ENCODE results near the gene MOSPD2. TPM values are rescaled to one million over a fixed set of nuclear protein-coding genes. Genes with fewer than 3 reads are reported as not detected.

MOSPD2 gene
- total RNA-seq, 1 donor from 2014 or later: 10.2 TPM

DNA sequence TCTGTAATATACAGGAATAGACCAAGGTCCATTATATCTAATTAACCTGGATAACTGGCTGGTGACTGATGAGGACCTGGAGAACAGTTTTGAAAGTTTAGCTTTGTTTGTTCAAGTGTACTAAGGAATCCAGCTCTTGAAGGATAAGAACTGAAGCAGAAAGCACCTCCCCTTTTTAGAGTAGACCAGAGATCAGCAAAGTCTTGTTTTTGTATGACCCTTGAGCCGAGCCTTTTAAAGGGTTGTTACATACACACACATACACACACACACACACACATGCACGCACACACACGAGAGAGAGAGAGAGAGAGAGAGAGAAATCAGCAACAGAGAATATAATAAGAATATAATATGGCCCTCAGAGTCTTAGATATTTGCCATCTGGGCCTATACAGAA lies 13.0 kb downstream of the MOSPD2 start:
- H3K9me3 Mint-ChIP-seq: peaks cover 5% of the 10 kb centered on the region

DNA sequence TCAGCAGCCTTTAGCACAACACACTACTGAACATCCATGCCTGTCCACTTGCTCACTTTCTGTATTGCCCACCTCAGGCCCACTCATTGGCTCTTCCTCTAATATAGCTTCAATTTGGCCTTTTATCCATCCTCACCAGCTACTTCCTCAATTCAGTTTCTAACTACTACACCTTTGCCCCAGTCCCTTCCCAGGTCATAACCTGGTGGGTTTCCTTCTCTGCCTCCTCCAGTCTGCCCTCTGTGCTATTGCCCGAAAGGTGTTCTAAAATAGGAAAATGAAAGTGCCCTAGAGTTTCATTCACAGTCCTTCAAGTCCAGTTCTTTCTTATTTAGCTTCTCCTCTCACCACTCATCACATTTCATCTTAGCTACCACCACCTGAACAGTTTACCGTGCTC lies 23.1 kb downstream of the MOSPD2 start:
- no peaks in the 10 kb centered on the region for H3K4me1 Mint-ChIP-seq
- TF ChIP-seq, protein P1, sequence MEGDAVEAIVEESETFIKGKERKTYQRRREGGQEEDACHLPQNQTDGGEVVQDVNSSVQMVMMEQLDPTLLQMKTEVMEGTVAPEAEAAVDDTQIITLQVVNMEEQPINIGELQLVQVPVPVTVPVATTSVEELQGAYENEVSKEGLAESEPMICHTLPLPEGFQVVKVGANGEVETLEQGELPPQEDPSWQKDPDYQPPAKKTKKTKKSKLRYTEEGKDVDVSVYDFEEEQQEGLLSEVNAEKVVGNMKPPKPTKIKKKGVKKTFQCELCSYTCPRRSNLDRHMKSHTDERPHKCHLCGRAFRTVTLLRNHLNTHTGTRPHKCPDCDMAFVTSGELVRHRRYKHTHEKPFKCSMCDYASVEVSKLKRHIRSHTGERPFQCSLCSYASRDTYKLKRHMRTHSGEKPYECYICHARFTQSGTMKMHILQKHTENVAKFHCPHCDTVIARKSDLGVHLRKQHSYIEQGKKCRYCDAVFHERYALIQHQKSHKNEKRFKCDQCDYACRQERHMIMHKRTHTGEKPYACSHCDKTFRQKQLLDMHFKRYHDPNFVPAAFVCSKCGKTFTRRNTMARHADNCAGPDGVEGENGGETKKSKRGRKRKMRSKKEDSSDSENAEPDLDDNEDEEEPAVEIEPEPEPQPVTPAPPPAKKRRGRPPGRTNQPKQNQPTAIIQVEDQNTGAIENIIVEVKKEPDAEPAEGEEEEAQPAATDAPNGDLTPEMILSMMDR (conservative IDR thresholded peaks at IDR 0.05): no peak

More for the DNA sequence above, 13.0 kb downstream of the MOSPD2 start:
- Mint-ChIP-seq H3K36me3 (ENCODE audit: low read depth) (peaks cover 10% of the 10 kb centered on the region), H3K27ac (ENCODE audit: unreplicated experiment) (no peak overlapping the region), H3K4me3 (no peak overlapping the region), H3K4me1 (no peaks in the 10 kb centered on the region), H3K27me3 (ENCODE audit: low read depth) (no peaks in the 10 kb centered on the region)
- TF ChIP-seq, protein P1 (conservative IDR thresholded peaks at IDR 0.05): no peak
- DNase-seq (ENCODE audit: low read depth, low spot score): no peak

DNA sequence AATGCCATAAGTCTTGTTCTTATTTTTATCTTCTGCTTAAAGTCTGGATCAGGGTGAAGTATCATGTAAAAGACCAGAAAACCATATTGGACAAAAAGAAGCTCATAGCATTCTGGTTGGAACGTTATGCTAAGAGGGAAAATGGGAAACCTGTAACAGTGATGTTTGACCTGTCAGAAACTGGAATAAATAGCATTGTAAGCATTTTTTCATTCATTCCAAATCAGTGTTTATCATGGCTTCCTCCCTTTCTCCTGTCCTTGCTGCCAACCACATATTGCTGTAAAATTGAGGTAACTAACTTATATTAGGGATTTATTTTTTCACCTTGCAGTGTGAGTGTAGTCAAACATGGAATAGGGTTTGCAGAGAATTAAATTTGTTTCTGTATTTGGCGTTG lies 23.8 kb downstream of the MOSPD2 start:
- Mint-ChIP-seq H3K36me3 (ENCODE audit: low read depth) (peaks cover 15% of the 10 kb centered on the region), H3K27ac (ENCODE audit: unreplicated experiment) (no peak overlapping the region), H3K9me3 (peaks cover 2% of the 10 kb centered on the region), H3K27me3 (ENCODE audit: low read depth) (no peaks in the 10 kb centered on the region), H3K4me3 (no peak overlapping the region), H3K4me1 (peaks cover under 1% of the 10 kb centered on the region)
- no peak for DNase-seq (ENCODE audit: low read depth, low spot score)
- TF ChIP-seq, protein P1 (conservative IDR thresholded peaks at IDR 0.05): no peak

More for the DNA sequence above, 23.1 kb downstream of the MOSPD2 start:
- Mint-ChIP-seq H3K27ac (ENCODE audit: unreplicated experiment) (no peak overlapping the region), H3K9me3 (peaks cover 3% of the 10 kb centered on the region), H3K4me3 (no peak overlapping the region), H3K27me3 (ENCODE audit: low read depth) (no peaks in the 10 kb centered on the region), H3K36me3 (ENCODE audit: low read depth) (peaks cover 16% of the 10 kb centered on the region)
- no peak for DNase-seq (ENCODE audit: low read depth, low spot score)

DNA sequence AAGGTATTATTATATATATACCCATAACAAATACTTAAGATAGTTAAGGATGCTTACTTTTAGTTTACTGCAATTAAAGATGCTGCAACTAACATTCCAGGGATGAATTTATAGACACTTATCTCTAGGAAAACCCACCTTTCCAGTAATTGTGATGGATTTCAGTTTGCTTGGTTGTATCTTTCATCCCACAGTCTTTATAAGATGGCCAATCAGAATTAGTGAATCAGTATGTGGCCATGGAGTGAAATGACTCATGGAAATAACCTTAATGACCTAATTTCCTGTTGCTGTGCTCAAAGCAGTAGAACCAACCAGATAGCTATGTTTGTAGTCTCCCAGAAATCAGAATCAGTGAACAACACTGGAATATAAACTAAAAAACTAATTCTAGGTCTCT lies 26.4 kb downstream of the MOSPD2 start:
- Mint-ChIP-seq H3K4me3 (no peak overlapping the region), H3K4me1 (peaks cover 9% of the 10 kb centered on the region), H3K27me3 (ENCODE audit: low read depth) (no peaks in the 10 kb centered on the region)

DNA sequence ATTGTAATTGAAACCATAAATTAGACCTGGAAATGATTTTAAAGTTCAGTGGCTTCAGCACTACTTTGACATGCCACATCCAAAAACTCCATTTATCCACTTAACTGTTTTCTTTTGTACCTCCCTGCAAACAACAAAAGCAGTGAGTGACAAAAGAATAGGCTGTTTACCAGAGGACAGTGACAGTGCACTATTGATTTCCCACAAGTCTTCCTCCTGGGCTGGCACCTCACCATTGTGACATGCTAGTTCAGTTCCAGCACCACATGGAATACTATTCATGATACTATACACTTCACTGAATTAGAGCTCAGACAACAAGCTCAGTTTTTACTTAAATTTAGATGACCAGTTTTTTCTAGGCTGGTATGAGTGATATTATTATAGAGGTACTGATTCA lies 29.3 kb downstream of the MOSPD2 start:
- Mint-ChIP-seq H3K36me3 (ENCODE audit: low read depth) (peaks cover 22% of the 10 kb centered on the region), H3K4me1 (peaks cover 9% of the 10 kb centered on the region), H3K27ac (ENCODE audit: unreplicated experiment) (no peak overlapping the region), H3K4me3 (no peak overlapping the region), H3K27me3 (ENCODE audit: low read depth) (no peaks in the 10 kb centered on the region), H3K9me3 (peaks cover 15% of the 10 kb centered on the region)
- TF ChIP-seq, protein P1 (conservative IDR thresholded peaks at IDR 0.05): no peak
- DNase-seq (ENCODE audit: low read depth, low spot score): no peak

More for the DNA sequence above, 26.4 kb downstream of the MOSPD2 start:
- Mint-ChIP-seq H3K36me3 (ENCODE audit: low read depth) (peaks cover 22% of the 10 kb centered on the region), H3K9me3 (peaks cover under 1% of the 10 kb centered on the region), H3K27ac (ENCODE audit: unreplicated experiment) (peak overlapping the region; percentile 57)
- no peak for DNase-seq (ENCODE audit: low read depth, low spot score)
- TF ChIP-seq, protein P1 (conservative IDR thresholded peaks at IDR 0.05): no peak

Measured in neural crest cell (in vitro differentiated cells).